SHP77 treated with DMSO at 0.1 percent for 48 hours (cell line): ENCODE measurements around the gene TXNRD3.

Experiments
- DNase-seq: peaks from one replicate; lab custom pipeline; 2025; lab: John Stamatoyannopoulos, UW

Gene TXNRD3

DNA sequence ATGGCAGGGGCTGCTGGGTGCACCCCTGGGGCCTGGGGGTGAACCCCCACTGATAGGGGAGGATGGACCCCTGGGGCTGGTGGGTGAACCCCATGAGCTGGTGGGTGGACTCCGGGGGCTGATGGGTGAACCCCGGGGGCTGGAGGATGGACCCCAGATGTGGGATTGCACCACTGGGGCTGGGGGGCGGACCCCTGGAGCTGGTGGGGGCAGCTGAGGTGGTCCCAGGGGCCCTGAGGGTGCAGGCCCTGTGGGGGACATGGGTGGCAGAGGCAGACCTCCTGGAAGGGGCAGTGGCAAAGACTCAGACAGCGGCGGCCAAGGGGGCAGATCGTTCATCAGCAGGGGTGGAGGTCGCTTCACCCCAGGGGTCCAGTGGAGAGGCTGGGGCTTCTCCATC lies 17.4 kb upstream of the TXNRD3 start:
- DNase-seq = no peak

DNA sequence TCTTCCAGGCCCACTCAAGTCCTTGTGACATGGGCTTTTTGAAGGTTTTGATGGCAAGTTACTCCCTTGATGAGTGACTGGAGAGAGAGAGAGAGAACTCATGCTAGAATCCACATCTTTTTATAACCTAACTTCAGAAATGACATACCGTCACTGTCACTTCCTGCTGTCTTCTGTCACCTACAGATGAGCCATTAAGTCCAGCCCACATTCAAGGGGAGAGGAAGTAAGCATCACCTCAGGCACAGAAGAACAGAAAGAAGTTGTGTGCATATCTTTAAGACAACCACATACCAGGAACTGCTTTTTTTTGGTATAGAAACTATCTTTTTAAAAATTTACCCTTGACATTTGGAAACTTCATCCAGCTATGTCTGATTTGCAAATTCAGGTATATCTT lies 16.6 kb upstream of the TXNRD3 start:
- DNase-seq = no peak

DNA sequence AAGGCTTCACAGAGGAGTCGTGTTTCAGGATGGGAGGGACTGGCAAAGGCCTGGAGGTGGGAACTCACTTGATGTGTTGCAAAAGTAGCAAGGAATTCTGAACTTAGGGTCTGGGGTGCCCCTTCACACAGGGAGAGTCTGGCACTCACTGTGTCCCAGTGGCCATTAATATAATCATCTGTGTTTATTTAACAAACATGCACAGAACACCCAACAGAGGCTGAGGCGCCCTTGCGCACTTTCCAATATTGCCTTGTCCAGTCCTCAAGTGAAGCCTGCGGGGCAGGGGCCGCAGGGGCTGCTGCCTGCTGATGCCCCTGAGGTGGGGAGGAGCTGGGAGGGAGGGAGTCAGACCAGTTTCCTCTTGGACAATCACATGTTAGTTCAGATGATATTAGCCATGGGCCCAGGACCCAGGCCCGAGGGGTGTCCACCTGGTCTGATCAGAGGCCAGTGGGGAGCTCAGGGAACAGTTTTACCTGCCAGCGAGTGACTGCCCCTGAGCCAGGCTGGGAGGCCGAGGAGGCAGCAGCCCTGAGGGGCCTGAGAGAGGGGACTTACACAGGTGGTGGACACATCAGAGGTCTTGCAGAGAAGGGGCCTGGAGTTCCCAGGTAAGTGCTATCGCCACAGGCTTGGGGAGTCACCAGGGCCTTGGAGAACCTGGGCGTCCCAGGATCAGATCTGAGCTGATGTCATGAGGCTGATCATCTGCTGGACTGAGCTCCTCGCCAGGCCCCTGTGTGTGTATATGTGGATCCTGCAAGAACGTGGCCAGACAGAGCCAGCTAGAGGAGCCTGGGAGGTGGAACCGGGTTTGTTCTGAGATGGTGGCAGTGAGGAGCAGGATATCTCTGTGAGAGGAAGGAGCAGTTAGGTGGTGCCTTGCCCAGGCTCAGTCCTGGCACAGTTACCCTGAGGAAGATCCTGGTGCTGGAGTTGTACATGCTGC lies 13.8 kb upstream of the TXNRD3 start:
- DNase-seq = no peak

DNA sequence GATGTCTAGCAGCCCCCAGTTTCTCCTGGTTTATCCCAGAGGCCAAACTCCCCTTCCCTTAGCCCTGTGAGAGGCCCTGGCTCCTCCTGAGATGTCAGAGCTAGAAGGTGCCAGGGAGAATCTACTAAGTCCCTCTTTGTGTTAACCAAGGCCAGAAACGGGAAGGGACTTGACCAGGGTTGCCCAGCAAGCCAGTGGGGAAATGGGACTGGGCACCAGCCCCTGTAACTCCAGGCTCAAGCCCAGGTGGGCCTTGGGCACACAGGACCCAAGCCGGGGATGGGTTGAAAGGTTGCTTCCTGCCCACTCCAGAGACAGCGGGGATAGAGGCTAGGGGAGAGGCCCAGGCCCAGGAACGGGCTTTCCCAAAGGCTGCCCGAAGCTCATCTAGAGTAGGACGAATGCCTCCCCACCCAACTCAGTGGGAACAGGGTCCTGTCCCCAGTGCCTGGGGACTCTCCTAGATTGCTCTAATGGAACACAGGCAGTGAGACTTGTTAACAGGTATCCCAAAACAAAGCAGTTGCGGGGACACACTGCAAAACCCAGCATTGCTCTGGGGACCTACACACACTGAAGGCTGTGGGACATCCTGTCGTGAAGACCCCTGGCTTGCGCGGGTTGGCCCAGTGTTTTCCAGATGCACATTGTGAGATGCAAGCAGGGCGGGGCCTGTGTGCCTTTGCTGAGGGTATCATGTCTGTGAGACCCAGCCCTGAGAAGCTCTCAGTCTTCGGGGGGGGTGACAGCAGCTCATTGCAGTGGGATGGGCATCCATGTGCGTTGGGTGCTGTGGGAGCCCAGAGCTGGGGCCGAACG lies 12.9 kb upstream of the TXNRD3 start:
- DNase-seq = no peak

DNA sequence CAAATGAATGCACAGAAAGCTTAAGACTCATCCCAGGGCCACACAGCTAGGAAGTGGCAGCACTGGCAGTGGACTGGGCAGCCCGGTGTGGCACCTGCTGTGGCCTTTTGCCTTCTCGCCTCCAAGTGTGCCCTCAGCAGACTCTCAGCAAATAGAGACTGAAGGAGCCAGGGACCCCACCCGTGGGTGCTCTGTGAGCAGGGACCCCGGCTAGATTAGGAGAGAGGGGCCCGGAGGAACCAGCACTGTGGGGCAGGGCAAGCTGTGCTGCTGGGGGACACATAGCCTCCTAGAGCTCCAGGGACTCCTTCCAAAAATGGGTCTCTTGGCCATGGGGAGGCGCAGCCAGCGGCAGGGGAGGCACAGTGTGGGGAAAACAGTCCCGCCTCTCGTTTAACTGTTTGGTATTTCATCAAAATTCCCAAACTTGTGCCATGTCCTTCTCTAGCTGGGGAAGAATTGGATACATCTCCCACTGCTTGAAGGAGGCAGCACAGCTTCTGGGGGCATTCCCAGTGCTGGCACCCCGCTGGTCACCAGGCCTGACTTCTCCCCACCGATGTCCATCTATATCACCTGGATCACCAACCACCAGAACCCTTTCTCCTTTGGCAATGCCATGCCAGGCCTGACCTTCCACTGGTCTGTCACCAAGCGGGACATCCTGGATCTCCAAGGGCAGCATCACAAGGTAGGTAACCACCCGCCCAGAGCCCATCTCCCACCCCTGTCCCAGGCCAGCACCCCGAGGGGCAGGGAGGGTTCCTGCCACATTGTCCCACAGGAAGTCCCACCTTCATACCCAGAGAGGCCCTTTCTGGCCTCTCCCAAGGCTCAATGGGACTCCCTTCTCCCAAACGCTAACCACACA lies 12.0 kb upstream of the TXNRD3 start:
- no peak for DNase-seq

DNA sequence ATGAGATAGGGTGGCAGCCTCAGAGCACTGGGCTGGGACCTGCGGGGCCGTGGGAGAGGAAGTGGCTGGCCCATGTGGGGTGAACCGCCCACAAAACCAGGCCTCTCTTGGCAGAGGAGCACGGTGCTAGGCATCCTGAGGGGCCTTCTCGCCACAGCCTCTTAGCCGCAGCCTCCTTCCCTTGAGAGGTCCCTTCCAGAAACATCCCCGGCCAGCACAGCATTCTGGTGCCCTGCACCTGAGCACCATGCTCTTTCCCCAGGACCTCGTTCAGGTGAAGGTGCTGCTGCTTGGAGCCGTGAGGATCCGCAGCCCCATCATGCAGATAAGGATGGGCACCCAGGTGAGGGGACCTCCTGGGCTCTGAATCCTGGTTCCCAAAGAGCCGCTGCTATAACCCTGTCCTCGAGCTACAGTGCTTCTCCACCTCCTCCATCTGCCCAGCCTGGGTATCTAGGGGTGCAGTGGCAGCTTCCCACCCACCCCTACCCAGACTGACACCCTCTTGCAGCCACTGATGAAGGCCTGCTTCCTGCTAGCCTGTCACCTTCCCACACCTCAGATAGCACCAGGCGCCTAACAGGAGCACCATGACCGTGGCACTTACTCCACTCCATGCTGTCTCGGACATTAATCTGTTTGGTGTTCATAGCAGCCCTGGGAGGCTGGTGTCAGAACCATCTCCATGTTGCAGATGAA lies 11.2 kb upstream of the TXNRD3 start:
- DNase-seq = no peak

DNA sequence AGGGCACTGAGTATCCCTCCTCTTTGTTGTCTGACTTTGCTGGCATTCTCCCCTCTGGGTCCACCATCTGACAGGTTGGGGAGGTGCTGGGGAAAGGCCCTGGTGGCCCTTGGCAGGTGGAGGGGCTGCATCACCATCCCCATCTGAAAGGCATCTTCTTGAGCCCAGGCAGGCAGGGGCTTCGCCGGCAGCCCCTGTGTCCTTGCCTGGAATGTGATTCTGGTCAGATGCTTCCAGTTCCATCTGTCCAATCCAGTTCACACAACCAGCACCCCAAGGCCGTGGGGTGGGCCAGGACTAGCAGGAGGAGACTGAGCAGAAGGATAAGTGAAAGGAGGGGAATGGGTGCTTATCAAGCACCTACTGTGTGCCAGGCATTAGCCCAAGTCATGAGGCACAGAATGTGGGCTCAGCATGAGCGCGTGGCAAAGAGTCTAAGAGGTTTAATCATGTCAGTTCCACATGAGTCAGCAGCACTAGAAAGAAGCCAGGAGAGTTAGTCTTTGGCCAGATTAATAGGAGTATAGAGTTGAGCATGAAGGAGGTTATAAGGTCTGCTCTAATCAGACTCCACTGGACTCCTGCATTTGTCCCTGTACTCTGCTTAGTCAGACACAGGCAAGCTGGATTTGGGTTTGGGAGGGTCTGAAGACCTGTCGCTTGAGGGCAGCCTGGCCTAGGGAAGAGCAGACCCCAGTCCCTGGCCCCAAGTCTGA lies 10.5 kb upstream of the TXNRD3 start:
- DNase-seq = no peak

DNA sequence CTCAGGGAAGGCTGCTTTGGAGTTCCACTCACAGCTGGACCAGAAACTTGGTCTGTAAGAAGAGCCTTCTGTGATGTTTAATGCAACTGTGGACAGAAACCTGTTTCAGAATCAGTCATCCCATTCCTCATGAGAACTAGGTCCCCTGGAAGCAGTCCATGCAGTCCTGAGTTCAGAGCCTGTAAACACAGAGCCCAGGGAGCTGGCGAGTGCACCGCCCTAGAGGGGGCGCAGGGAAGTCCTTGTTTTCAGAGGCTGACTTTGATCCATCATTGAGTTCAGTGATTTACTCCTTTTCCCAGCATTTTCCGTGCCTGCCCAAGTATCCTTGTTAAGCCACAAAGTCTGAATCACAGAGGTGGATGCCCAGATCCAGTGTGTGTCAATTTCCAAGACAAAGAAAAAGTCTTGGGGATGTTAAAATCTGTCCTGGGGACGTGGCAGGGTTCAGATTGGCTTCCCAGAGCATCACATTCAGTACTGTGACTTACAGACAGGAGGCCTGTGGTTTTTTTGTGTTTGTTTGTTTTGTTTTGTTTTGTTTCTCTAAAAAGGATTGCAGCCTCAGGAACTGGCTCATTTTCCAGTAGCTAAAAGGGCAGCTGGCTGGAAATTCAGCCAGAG lies 9.8 kb upstream of the TXNRD3 start:
- DNase-seq = no peak

DNA sequence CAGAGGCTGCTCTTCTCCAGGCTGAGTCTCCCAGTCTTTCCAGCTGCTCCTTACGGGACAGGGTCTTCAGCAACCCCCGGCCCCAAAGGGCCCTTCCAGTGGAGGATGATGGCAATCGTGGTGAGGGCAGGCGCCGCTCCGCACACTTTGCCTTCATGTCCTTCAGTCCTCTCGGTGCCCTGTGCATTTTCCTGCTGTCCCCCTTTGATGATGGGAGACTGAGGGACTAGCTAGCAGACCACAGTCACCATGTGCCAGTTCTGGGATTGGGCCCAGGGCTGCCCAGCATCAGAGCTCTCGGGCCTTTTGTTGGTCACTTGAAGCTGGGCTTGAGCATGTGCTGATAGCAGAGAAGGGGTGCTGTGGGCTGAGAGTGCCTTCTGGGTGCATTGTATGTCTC lies 8.8 kb upstream of the TXNRD3 start:
- DNase-seq = no peak

DNA sequence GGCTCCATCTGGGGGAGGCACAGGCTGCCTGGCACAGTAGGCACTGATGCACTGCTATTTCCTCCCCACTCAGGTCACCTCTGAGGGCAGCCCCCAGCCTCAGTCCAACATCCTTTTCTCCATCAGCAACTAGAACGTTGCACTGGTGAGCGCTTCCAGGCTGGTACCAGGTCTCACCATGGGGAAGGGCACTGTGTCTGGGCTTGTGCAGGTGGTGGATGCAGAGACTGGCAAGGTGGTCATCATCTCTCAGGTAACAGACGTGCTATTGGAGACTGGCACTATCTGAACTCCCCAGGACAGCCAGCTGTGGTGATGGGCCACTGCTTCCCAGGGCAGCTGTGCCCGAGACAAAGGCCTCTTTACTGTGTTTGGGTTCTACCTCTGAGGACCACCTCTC lies 8.3 kb upstream of the TXNRD3 start:
- no peak for DNase-seq

DNA sequence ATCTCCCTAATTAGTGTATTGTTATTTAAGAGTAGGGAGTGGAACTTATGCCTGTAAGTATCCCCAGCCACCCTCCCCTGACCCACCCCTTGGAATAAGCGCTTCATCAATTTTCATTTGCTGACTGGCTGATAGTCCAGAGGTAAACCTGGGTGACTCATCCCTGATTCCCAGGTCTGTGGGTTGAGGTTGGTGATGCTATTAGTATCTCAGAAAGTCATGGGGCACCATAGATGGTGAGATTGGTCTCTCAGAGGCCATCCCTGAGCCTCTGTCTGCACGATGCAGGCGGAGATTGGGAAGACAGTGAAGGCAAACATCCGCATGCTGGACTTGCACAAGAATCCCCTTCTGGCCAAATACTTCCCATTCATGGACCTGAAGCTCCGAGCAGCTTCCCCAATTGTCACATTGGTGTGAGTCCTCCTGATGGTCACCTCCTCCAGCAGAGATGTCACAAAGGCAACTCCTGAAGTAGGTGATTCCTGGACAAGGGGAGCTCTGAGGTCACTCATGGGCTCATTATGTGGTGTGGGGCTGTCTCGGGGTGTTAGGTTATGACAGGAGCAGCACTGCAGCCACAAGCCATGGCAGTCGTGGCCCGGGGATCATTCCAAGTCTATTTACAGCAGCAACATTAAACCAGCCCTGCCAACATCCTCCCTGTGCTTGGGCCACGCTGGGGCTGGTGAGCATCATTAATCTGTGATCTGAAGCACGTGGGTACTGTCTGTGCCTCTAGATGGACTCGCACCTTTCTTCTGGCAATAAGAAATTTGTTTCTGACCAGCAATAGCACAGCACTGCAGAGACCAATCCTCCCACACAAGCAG lies 6.8 kb upstream of the TXNRD3 start:
- DNase-seq = no peak

DNA sequence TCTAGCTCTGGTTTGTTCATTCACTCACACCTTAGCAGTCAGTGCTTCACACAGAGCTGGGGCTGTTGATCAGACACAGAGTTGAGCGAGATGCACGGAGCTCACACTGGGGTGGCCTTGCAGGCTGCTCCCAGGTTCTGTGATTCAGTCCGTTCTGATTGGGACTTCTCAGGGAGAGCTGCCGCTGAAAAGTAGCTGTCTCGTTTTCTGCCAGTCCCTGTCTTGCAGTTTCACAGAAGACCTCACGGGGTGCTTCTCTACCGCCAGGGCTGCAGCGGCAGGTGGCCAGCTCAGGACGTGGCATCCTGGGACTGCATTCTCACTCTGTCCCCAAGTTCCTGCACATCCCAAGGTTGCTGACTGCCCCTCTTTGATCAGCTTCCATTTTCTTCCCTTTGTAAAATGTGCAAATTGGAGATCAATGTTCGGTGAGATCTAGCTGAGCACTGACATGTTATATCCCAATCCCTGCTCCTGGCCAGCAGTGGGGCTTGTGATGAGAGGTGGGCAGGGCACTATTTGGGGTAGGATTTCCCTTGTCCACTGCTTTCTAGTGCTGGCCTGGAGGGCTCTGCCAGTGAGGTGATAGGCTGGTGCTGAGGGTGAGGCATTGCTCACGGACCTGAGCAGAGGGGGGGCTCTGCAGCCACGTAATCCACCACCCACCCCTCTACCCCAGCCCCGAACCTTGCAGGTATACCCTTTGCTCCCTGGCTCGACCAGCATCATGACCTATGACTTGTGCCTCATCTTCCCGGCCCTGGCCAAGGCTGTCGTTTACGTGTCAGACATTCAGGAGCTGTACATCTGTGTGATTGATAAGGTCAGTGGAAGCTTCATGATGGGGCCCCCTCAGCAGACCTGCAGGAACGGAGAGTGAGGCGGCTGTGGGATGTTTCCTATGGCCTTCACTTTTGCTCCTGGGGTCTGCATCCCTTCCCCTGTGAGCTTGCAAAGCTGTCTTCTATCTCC lies 5.3 kb upstream of the TXNRD3 start:
- DNase-seq = no peak

DNA sequence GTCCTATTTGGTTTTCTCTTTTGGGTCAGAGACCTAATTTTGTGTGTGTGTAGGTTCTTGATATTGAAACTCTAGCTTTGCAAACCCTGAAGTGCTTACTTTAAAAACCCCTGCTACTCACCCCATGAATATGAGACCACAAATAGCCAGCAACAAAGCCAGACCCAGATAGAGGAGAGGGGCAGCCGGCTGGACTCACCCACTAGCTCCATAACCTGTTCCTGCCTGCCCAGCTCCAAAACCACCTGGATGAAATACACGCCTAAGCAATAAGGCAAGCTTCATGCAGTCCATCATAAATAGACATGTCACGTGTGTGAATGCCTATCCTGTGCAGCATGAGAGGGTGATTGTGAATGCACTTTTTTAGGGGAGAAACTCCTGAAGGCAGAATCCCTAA lies 3.7 kb upstream of the TXNRD3 start:
- no peak for DNase-seq

DNA sequence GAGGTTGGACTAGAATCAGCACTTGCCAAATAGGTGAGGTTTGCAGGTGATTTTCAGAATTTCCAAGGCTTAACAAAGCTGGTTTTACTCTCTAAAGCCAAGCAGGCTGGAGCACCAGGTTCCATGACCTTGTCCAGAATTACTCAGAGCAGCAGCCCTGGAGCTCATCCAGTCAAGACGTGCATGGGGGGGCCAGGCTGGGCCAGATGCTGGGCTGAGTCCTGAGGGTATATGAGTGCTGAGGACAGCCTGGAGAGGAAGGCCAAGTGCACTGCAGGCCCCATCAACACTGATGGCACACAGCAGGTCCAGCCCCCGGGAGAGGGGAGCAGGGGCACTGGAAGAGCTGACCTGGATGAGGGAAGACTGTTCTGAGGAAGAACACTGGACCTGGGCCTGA lies 3.0 kb upstream of the TXNRD3 start:
- no peak for DNase-seq

DNA sequence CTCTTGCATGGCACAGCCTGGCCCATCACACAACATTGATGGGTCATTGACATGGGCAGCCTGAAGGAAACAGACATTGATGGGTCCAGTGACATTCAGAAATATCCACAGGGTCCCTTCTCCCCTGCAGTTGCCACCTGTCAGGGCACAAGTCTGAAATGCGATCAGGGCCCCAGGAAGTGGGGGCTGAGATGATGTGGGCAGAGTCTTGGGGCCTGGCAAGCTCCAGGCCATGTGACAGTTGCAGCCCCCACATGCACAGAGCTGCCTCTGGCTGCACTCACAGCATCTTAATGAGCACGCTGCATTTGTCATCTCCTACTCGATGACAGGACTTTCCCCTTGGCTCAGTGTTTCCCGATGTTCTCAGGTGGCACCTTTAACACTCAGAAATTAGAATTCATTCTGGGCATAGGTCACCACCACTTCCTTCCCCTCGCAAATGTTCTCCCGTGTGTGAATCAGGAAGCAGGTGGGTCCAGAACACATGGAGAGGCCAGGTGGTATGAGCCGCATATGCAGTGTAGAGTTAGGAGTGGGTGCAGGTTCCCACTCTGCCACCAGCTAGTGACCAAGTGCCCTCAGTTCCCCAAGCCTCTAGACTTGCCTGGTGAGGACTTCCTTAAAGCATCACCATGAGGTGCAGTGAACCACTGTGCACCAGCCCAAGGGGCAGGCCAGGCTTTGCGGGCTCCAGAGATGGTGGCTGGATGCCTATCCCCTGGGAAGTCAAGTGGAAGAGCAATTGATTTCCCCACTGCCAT lies 1.6 kb upstream of the TXNRD3 start:
- no peak for DNase-seq

DNA sequence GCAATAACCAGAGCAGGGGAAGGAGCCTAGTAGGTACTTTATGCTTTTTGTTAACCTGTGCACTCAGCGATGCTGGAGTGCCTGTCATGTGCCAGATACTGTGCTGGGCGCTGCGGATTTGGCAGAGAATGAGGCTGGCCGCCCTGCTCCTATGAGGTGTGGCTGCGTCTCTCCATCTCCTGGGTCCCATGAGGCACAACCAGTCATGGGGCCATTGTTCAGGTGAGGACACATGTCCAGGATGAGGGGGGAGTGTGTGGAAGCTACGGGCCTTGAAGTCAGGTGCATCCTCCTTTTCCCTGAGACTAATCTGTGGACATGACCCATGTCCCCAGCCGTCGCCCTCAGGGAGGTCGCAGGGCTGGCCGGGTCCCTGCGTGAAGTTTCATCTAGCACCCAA lies 963 bp upstream of the TXNRD3 start:
- no peak for DNase-seq

DNA sequence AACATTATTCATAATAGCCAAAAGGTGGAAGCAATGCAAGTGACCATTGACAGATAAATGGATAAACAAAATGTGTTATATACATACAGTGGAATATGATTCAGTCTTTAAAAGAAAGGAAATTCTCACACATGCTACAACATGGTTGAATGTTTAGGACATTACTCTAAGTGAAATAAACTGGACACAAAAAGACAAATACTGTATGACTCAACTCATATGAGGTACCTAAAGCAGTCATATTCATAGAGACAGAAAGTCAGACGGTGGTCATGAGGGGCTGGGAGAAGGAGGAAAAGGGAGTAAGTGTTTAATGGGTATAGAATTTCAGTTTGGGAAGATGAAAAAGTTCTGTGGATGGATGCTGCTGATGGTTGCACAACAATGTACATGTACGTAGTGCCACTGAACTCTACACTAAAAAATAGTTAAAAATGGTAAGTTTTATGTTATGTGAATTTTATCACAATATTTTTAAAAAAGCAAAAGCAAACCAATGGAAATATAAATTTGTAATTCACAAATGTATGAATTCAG lies 5.3 kb downstream of the TXNRD3 start:
- DNase-seq = no peak
